ENCODE data around the gene CCSER1. TPM values are rescaled to one million over a fixed set of nuclear protein-coding genes. Genes with fewer than 3 reads are reported as not detected.

Gene CCSER1
- total RNA-seq, 2 donors from 2014 or later, result 1.5 to 2.7 TPM

- DNase-seq (ENCODE audit: low spot score) (no peak), ATAC-seq (ENCODE audit: insufficient number of reproducible peaks, low FRiP score, low read depth) (no peak)
- Histone ChIP-seq H3K36me3 (no peaks in the 10 kb centered on the region), H3K9me3 (no peaks in the 10 kb centered on the region), H3K4me3 (no peak overlapping the region), H3K27ac (no peak overlapping the region), H3K4me1 (ENCODE audit: control insufficient read depth in 1 of 2, low read depth in 2 of 2) (no peaks in the 10 kb centered on the region), H3K27me3 (replicated peaks; ENCODE audit: insufficient read depth) (no peaks in the 10 kb centered on the region)
- TF ChIP-seq, protein P1, sequence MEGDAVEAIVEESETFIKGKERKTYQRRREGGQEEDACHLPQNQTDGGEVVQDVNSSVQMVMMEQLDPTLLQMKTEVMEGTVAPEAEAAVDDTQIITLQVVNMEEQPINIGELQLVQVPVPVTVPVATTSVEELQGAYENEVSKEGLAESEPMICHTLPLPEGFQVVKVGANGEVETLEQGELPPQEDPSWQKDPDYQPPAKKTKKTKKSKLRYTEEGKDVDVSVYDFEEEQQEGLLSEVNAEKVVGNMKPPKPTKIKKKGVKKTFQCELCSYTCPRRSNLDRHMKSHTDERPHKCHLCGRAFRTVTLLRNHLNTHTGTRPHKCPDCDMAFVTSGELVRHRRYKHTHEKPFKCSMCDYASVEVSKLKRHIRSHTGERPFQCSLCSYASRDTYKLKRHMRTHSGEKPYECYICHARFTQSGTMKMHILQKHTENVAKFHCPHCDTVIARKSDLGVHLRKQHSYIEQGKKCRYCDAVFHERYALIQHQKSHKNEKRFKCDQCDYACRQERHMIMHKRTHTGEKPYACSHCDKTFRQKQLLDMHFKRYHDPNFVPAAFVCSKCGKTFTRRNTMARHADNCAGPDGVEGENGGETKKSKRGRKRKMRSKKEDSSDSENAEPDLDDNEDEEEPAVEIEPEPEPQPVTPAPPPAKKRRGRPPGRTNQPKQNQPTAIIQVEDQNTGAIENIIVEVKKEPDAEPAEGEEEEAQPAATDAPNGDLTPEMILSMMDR (IDR thresholded peaks at IDR 0.05), result no peak
These were observed 44.3 kb downstream of the CCSER1 start for GRCh38 chr4:90171491-90171890.

- Histone ChIP-seq H3K4me3 (no peak overlapping the region), H3K27me3 (replicated peaks; ENCODE audit: insufficient read depth) (no peaks in the 10 kb centered on the region), H3K9me3 (no peaks in the 10 kb centered on the region), H3K4me1 (ENCODE audit: control insufficient read depth in 1 of 2, low read depth in 2 of 2) (no peaks in the 10 kb centered on the region), H3K36me3 (no peaks in the 10 kb centered on the region), H3K27ac (no peak overlapping the region)
- ATAC-seq (ENCODE audit: insufficient number of reproducible peaks, low FRiP score, low read depth), result no peak
- DNase-seq (ENCODE audit: low spot score), result no peak
- TF ChIP-seq, protein P1 (IDR thresholded peaks at IDR 0.05), result no peak
These were observed 47.4 kb downstream of the CCSER1 start for GRCh38 chr4:90174621-90175023.

DNA sequence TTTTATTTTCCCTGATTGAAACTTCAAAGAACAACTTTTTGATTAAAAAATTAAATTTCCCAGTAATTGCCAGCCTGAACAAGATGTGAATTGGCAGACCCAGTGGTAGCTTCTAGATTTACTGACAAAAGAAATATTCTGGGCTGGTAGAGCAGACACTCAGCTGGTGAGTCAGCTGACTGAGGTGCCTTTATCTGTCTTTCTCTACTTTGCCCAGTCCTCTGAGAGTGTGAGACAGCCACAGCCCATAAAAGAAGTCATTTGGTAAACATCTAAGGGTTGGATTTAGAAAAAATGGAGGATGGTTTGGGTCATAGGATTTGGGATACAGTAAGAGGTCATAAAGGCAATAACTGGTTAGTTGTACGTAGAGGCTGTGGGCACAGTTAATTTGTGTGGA is 54.5 kb downstream of the CCSER1 start:
- Histone ChIP-seq H3K4me3 (no peak overlapping the region), H3K4me1 (ENCODE audit: control insufficient read depth in 1 of 2, low read depth in 2 of 2) (no peaks in the 10 kb centered on the region), H3K27me3 (replicated peaks; ENCODE audit: insufficient read depth) (no peaks in the 10 kb centered on the region), H3K9me3 (no peaks in the 10 kb centered on the region), H3K27ac (no peak overlapping the region), H3K36me3 (no peaks in the 10 kb centered on the region)
- ATAC-seq (ENCODE audit: insufficient number of reproducible peaks, low FRiP score, low read depth) (no peak), DNase-seq (ENCODE audit: low spot score) (no peak)
- TF ChIP-seq, protein P1 (IDR thresholded peaks at IDR 0.05), result no peak

- H3K4me1 ChIP-seq (ENCODE audit: control insufficient read depth in 1 of 2, low read depth in 2 of 2), result peaks cover 0 to 2% of the 10 kb centered on the region in 2 donors
- DNase-seq (ENCODE audit: low spot score), result no peak
- TF ChIP-seq, protein P1 (IDR thresholded peaks at IDR 0.05), result no peak
- H3K27ac ChIP-seq, result no peak overlapping the region
- H3K27me3 ChIP-seq (replicated peaks; ENCODE audit: insufficient read depth), result no peaks in the 10 kb centered on the region
- no peaks in the 10 kb centered on the region for H3K9me3 ChIP-seq
- no peak overlapping the region for H3K4me3 ChIP-seq
- H3K36me3 ChIP-seq, result no peaks in the 10 kb centered on the region
- no peak for ATAC-seq (ENCODE audit: insufficient number of reproducible peaks, low FRiP score, low read depth)
These were observed 56.1 kb downstream of the CCSER1 start for GRCh38 chr4:90183254-90183653.

GRCh38 chr4:90184560-90184959 is 57.4 kb downstream of the CCSER1 start:
- no peak for DNase-seq (ENCODE audit: low spot score)
- no peaks in the 10 kb centered on the region for H3K27me3 ChIP-seq (replicated peaks; ENCODE audit: insufficient read depth)
- peaks cover 0 to 2% of the 10 kb centered on the region in 2 donors for H3K4me1 ChIP-seq (ENCODE audit: control insufficient read depth in 1 of 2, low read depth in 2 of 2)
- no peaks in the 10 kb centered on the region for H3K36me3 ChIP-seq
- TF ChIP-seq, protein P1 (IDR thresholded peaks at IDR 0.05), result no peak
- H3K4me3 ChIP-seq, result no peak overlapping the region
- no peak for ATAC-seq (ENCODE audit: insufficient number of reproducible peaks, low FRiP score, low read depth)
- no peaks in the 10 kb centered on the region for H3K9me3 ChIP-seq
- H3K27ac ChIP-seq, result no peak overlapping the region

All from thoracic aorta (tissue), 2 donors.